Spleen (tissue), 7 donors: ENCODE results near the gene DAB1.

ENCODE experiments used
- CTCF ChIP-seq, 11 experiments: fragments of 200-600 bp in 7 of 11; fragments of 450-650 bp in 4 of 11; sonication (generic) in 4 of 11; IDR thresholded peaks in 8 of 11; conservative IDR thresholded peaks in 3 of 11; 1 replicate in 7 of 11; 2 replicates in 4 of 11; pipeline versions ENCODE4 v1.4.0 to v1.8.0; 2016 to 2021; ENCODE audit warnings: antibody characterized with exemption in 11 of 11, inconsistent platforms in 4 of 11, mild to moderate bottlenecking in 1 of 11
- POLR2A ChIP-seq, 3 donors: fragments of 450-650 bp; IDR thresholded peaks; one replicate each; pipeline ENCODE4 v1.5.1; 2017; ENCODE audit warnings: antibody characterized with exemption in 3 of 3, mild to moderate bottlenecking in 1 of 3
- POLR2AphosphoS5 ChIP-seq, 3 donors: sonication (generic); formaldehyde crosslinking; IDR thresholded peaks; one replicate each; pipeline ENCODE4 v1.5.1; 2017; ENCODE audit warnings: antibody characterized with exemption in 3 of 3
- donor health status: DM: no; HTN: no; CAD: no; lungs with moderate emphysema.
- donor health status: DM: no; HTN: no; CAD: no.
- donor health status: DM: no; HTN: no; CAD: no.

- TF ChIP-seq CTCF (IDR thresholded peaks at IDR 0.05 in 8 of 11, conservative IDR thresholded peaks at IDR 0.05 in 3 of 11) (no peak), POLR2A (IDR thresholded peaks at IDR 0.05) (no peak), POLR2AphosphoS5 (IDR thresholded peaks at IDR 0.05) (no peak)
These were observed 219.8 kb downstream of the DAB1 start for GRCh38 chr1:57204091-57204490.
